Ammon's horn (tissue), 1 donor: Measurements from ENCODE around the gene DGKA.
"Not testable (repeated sequence)": the region's sequence is repeated elsewhere in the genome, so short reads cannot be mapped to it uniquely, and the experiment has no call there.

Experiments
- DNase-seq: peaks from one replicate; pipeline ENCODE4 v3.0.0-alpha.2; 2016; ENCODE audit warnings: low spot score

The DGKA gene

GRCh38 chr12:55999522-55999921 is 68.6 kb downstream of the DGKA start:
- DNase-seq = not testable (repeated sequence)

DNA sequence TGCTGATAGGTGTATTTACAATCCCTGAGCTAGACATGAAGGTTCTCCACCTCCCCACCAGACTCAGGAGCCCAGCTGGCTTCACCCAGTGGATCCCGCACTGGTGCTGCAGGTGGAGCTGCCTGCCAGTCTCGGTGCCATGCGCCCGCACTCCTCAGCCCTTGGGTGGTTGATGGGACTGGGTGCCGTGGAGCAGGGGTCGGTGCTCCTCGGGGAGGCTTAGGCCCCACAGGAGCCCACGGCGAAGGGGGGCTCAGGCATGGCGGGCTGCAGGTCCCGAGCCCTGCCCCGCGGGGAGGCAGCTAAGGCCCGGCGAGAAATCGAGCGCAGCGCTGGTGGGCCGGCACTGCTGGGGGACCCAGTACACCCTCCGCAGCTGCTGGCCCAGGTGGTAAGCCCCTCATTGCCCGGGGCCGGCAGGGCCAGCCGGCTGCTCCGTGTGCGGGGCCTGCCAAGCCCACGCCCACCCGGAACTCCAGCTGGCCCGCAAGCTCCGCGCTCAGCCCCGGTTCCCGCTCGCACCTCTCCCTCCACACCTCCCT is 69.1 kb downstream of the DGKA start:
- not testable (repeated sequence) for DNase-seq

DNA sequence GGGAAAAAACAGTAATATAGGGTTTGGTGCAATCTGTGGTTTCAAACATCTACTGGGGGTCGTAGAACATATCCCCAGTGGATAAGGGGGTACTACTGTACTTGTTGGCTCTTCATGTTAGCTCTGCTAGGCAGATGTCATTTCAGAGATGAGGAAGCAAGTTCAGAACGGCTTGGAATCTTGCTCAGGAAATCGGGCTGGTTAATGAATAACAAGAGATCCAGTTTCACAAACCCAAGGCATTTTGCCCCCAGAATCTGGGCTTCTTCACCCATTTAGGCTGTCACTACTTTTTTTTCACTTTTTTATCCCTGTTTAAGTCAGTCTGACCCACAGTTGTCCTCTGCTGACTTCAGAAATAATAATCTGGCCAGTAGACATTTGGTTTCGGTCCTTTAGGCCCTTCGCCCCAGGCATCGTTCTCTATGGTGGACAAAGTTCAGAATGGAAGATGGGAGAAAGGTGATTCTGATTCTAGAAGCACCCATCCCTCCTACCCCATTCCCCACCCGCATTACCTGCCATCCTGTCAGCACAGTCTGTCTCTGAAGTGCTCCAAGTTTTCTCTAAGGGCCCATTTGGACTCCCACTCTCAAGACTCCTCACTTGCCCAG is 70.6 kb downstream of the DGKA start:
- no peak for DNase-seq

DNA sequence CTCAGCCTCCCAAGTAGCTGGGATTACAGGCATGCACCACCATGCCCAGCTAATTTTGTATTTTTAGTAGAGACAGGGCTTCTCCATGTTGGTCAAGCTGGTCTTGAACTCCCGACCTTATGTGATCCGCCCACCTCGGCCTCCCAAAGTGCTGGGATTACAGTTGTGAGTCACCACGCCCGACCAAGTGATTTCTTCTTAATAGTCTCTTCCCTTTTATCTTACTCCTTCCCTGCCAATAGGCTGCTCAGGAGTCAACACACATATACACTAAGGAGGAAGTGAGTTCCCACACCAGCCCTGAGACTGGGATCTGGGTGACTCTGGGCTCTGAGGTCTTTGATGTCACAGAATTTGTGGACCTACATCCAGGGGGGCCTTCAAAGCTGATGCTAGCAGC is 72.4 kb downstream of the DGKA start:
- DNase-seq = not testable (repeated sequence)
